ENCODE data around the gene AFMID. TPM values are rescaled to one million over a fixed set of nuclear protein-coding genes. Genes with fewer than 3 reads are reported as not detected.
"Not testable (repeated sequence)": the region's sequence is repeated elsewhere in the genome, so short reads cannot be mapped to it uniquely, and the experiment has no call there.

Gene AFMID
- polyA plus RNA-seq, 3 donors: 7.1 to 45.7 (median 14.2) TPM

DNA sequence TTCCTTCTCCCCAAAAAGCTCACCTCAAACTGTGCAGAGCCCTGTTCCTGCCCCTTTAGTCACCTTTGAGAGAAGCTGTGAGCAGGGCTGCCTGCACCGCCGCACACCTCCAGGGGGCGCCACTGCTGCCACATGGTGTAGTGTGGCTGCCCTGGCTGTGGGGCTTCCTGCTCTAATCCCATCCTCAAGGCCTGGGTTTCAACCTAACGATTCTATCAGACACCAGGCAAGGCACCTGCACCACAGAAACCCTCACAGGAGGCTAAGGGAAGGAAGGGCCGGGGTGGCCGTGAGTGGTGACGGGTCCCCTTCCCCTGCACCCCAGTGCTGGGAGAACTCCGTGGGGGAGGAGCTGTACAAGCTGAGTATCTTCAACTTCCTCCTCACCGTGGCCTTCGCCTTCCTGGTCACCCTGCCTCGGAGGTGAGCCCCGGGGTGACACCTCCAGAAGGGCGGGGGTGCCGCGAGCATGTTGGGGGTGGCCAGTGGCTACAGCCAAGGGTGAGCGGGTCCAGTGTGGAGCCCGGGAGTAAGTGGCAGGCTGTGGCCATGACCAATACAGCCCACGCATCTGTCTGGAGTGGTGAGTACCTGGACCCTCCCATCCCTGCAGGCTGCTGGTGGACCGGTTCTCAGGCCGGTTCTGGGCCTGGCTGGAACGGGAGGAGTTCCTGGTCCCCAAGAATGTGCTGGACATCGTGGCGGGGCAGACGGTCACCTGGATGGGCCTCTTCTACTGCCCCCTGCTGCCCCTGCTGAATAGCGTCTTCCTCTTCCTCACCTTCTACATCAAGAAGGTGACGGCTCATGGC lies 49.6 kb upstream of the AFMID start:
- Histone ChIP-seq H3K27me3 (ENCODE audit: control insufficient read depth in 2 of 2, insufficient read depth in 2 of 2, low read length in 2 of 2) (no peaks in the 10 kb centered on the region), H3K79me2 (ENCODE audit: insufficient read depth, low read length) (peaks cover 32% of the 10 kb centered on the region), H2AFZ (ENCODE audit: insufficient read depth, low read depth, low read length, poor library complexity, severe bottlenecking) (no peak overlapping the region), H3K4me2 (replicated peaks; ENCODE audit: extremely low read depth, low read length, poor library complexity, severe bottlenecking) (peak overlapping the region; percentile 44), H3K9me3 (replicated peaks in 1 of 2; ENCODE audit: control insufficient read depth in 1 of 2, insufficient read depth in 1 of 2, low read length in 2 of 2) (no peaks in the 10 kb centered on the region), H3K4me3 (replicated peaks in 1 of 3; ENCODE audit: low read depth in 2 of 3, low read length in 3 of 3) (peak overlapping the region in 1 of 3 experiments; percentile 26), H3K27ac (ENCODE audit: low read depth in 1 of 2, low read length in 2 of 2) (peak overlapping the region in 1 of 2 donors; percentile 39), H3K9ac (ENCODE audit: insufficient read depth, low read length, poor library complexity, severe bottlenecking) (no peak overlapping the region), H3K4me1 (ENCODE audit: control insufficient read depth in 1 of 2, insufficient read depth in 2 of 2, low read length in 2 of 2) (peaks cover 74 to 92% of the 10 kb centered on the region in 2 donors), H3K36me3 (replicated peaks in 1 of 2; ENCODE audit: control insufficient read depth in 1 of 2, insufficient read depth in 2 of 2, low read length in 2 of 2) (peaks cover 51 to 53% of the 10 kb centered on the region in 2 donors), H4K20me1 (ENCODE audit: insufficient read depth, low read length) (peaks cover 82% of the 10 kb centered on the region)
- peaks cover 76% of the 10 kb centered on the region for H3K4me1 Mint-ChIP-seq
- 56% methylated on average over 14 of the region's 26 CpGs for WGBS (ENCODE audit: insufficient coverage)
- TF ChIP-seq CTCF (IDR thresholded peaks at IDR 0.05): peak; percentile 72
- peaks cover 0 to 5% (median 0%) of the 10 kb centered on the region in 3 donors for H3K27me3 Mint-ChIP-seq (ENCODE audit: low read depth in 3 of 3)
- peak overlapping the region in 1 of 2 donors; percentile 51 for H3K4me3 Mint-ChIP-seq
- H3K27ac Mint-ChIP-seq: peak overlapping the region in 2 of 7 donors; percentile 41 to 49
- no peaks in the 10 kb centered on the region for H3K9me3 Mint-ChIP-seq
- intact Hi-C loops (cut with micrococcal nuclease): loop anchor here in 1 of 2 donors (5.0 kb wide), 1 partner anchor 35 kb away; no protein-coding TSS in a partner anchor
- peak; percentile 51 to 70 (median 59) for DNase-seq
- peaks cover 51 to 70% of the 10 kb centered on the region in 2 donors for H3K36me3 Mint-ChIP-seq

DNA sequence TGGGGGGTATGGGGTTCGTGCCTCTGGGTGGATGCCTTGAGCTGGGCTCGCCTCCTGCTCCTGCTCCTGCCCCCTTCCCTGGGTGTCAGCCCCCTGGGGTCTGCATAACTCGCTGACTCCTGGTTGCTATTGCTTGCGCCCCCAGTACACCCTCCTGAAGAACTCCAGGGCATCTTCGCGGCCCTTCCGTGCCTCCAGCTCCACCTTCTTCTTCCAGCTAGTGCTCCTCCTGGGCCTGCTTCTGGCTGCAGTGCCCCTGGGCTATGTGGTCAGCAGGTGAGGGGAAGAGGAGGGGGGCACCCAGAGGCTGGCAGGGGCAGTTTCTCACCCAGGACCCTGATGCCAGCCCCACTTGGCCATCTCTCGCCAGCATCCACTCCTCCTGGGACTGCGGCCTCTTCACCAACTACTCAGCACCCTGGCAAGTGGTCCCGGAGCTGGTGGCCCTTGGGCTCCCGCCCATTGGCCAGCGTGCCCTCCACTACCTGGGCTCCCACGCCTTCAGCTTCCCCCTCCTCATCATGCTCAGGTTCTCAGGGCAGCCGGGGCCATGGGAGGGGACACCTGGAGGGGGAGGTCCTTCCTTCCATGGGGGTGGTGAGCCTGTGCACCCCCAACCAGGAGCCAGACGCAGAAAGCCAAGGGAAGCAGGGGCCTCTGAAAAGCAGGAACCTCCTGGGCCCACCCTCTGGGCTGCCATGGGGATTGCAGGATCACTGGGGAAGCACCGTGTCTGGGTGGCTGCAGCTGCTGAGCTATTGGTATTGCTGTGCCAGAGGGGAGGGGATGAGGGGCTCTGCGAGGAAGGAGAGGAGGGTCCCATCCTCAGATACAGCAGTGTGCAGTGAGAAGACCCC lies 48.7 kb upstream of the AFMID start:
- intact Hi-C loops (cut with micrococcal nuclease): loop anchor here in 1 of 2 donors (5.0 kb wide), 1 partner anchor 34 kb away; no protein-coding TSS in a partner anchor
- DNase-seq: no peak
- no peaks in the 10 kb centered on the region for H3K9me3 ChIP-seq (replicated peaks in 1 of 2; ENCODE audit: control insufficient read depth in 1 of 2, insufficient read depth in 1 of 2, low read length in 2 of 2)
- H3K4me1 ChIP-seq (ENCODE audit: control insufficient read depth in 1 of 2, insufficient read depth in 2 of 2, low read length in 2 of 2): peaks cover 70 to 92% of the 10 kb centered on the region in 2 donors
- H3K4me3 ChIP-seq (replicated peaks in 1 of 3; ENCODE audit: low read depth in 2 of 3, low read length in 3 of 3): no peak overlapping the region
- peaks cover 24% of the 10 kb centered on the region for H3K79me2 ChIP-seq (ENCODE audit: insufficient read depth, low read length)
- peaks cover 75% of the 10 kb centered on the region for H4K20me1 ChIP-seq (ENCODE audit: insufficient read depth, low read length)
- H3K36me3 Mint-ChIP-seq: peaks cover 49 to 69% of the 10 kb centered on the region in 2 donors
- H3K27me3 ChIP-seq (ENCODE audit: control insufficient read depth in 2 of 2, insufficient read depth in 2 of 2, low read length in 2 of 2): no peaks in the 10 kb centered on the region
- H3K4me2 ChIP-seq (replicated peaks; ENCODE audit: extremely low read depth, low read length, poor library complexity, severe bottlenecking): peak overlapping the region; percentile 7
- peak overlapping the region in 1 of 2 donors; percentile 17 for H3K27ac ChIP-seq (ENCODE audit: low read depth in 1 of 2, low read length in 2 of 2)
- H3K27ac Mint-ChIP-seq: peak overlapping the region in 4 of 7 donors; percentile 32 to 75 (median 62)
- 62% methylated on average over 6 of the region's 17 CpGs for WGBS (ENCODE audit: insufficient coverage)
- no peaks in the 10 kb centered on the region for H3K9me3 Mint-ChIP-seq
- no peak overlapping the region for H3K4me3 Mint-ChIP-seq
- H3K27me3 Mint-ChIP-seq (ENCODE audit: low read depth in 3 of 3): peaks cover 0 to 5% (median 0%) of the 10 kb centered on the region in 3 donors
- peaks cover 46 to 52% of the 10 kb centered on the region in 2 donors for H3K36me3 ChIP-seq (replicated peaks in 1 of 2; ENCODE audit: control insufficient read depth in 1 of 2, insufficient read depth in 2 of 2, low read length in 2 of 2)
- TF ChIP-seq CTCF (IDR thresholded peaks at IDR 0.05): no peak
- no peak overlapping the region for H3K9ac ChIP-seq (ENCODE audit: insufficient read depth, low read length, poor library complexity, severe bottlenecking)
- H3K4me1 Mint-ChIP-seq: peaks cover 75% of the 10 kb centered on the region
- no peak overlapping the region for H2AFZ ChIP-seq (ENCODE audit: insufficient read depth, low read depth, low read length, poor library complexity, severe bottlenecking)

DNA sequence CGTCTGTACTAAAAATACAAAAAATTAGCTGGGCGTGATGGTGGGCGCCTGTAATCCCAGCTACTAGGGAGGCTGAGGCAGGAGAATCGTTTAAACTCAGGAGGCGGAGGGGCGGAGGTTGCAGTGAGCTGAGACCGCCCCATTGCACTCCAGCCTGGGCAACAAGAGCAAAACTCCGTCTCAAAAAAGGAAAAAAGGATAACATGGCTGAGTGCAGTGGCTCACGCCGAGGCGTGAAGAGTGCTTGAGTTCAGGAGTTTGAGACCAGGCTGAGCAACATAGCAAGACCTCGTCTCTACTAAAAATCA lies 47.3 kb upstream of the AFMID start:
- H2AFZ ChIP-seq (ENCODE audit: insufficient read depth, low read depth, low read length, poor library complexity, severe bottlenecking); H3K9ac ChIP-seq (ENCODE audit: insufficient read depth, low read length, poor library complexity, severe bottlenecking); H3K27me3 ChIP-seq (ENCODE audit: control insufficient read depth in 2 of 2, insufficient read depth in 2 of 2, low read length in 2 of 2); H3K9me3 Mint-ChIP-seq; H3K9me3 ChIP-seq (replicated peaks in 1 of 2; ENCODE audit: control insufficient read depth in 1 of 2, insufficient read depth in 1 of 2, low read length in 2 of 2); H3K27me3 Mint-ChIP-seq (ENCODE audit: low read depth in 3 of 3); DNase-seq: not testable (repeated sequence)
- Histone ChIP-seq H3K27ac (ENCODE audit: low read depth in 1 of 2, low read length in 2 of 2) (peak overlapping the region; percentile 39 to 49), H3K4me3 (replicated peaks in 1 of 3; ENCODE audit: low read depth in 2 of 3, low read length in 3 of 3) (peak overlapping the region in 1 of 3 experiments; percentile 50), H3K4me1 (ENCODE audit: control insufficient read depth in 1 of 2, insufficient read depth in 2 of 2, low read length in 2 of 2) (peaks cover 76 to 92% of the 10 kb centered on the region in 2 donors), H4K20me1 (ENCODE audit: insufficient read depth, low read length) (peaks cover 61% of the 10 kb centered on the region), H3K36me3 (replicated peaks in 1 of 2; ENCODE audit: control insufficient read depth in 1 of 2, insufficient read depth in 2 of 2, low read length in 2 of 2) (peaks cover 34 to 38% of the 10 kb centered on the region in 2 donors), H3K79me2 (ENCODE audit: insufficient read depth, low read length) (peaks cover 10% of the 10 kb centered on the region), H3K4me2 (replicated peaks; ENCODE audit: extremely low read depth, low read length, poor library complexity, severe bottlenecking) (peak overlapping the region; percentile 53)
- Mint-ChIP-seq H3K4me1 (peaks cover 77% of the 10 kb centered on the region), H3K4me3 (peak overlapping the region; percentile 42 to 52), H3K27ac (peak overlapping the region; percentile 82 to 96 (median 90)), H3K36me3 (peaks cover 36 to 55% of the 10 kb centered on the region in 2 donors)
- intact Hi-C loops (cut with micrococcal nuclease): loop anchor here (1.0 to 5.0 kb wide), 4 partner anchors 30 to 47 kb away; partner anchors contain the start of genes AFMID (in 2 of the 2) and TK1 (in 2 of the 2)
- 81% methylated on average over 7 of the region's 12 CpGs for WGBS (ENCODE audit: insufficient coverage)
